ENCODE measurements around the gene LECT2.

- TF ChIP-seq CTCF (IDR thresholded peaks at IDR 0.05 in 4 of 5, conservative IDR thresholded peaks at IDR 0.05 in 1 of 5) (no peak), POLR2A (IDR thresholded peaks at IDR 0.05) (no peak)
These were observed 54.5 kb downstream of the LECT2 start for GRCh38 chr5:135900276-135900675.
